ENCODE data around the gene NFIX.

The NFIX gene

DNA sequence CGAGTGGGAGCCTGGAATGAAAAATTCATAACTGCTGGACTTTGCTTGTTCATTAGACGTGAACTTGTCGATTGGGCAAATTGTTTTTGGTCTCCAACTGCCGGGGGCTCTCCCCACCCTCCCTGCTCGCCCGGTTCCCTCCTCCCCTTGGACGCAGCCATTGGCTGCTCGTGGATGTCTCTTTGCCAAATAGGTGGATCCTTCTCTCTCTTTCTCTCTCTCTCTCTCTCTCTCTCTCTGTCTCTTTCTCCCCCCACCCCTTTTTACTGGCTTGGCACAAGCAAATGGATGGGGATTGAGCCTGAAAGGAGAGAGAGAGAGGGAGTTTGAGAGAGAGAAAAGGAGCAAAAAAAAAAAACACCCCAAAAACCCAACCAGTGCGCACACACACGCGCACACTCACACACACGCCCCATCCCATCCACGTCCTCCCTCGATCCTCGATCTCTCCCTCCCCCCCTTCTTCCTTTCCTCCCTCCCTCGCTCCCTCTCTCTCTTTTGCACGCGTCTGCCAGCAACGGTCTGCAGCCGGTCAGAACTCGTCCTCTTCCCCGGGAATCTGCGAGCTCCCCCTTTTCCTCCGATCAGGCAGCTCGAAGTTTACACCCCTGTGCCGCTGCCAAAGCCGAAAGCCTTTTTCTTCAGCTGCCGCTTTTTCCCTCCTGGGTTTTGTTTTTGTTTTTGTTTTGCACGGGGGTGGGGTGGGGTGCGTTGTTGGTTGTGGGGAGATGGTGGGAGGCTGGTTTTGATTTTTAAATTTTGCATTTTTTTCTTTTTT is 27.8 kb downstream of the NFIX start:
- peaks cover 100% of the 10 kb centered on the region for H3K27me3 ChIP-seq (ENCODE audit: insufficient read depth, low read length)
- peak overlapping the region; percentile 15; the same call in 1 of the 2 replicates for H3K4me3 ChIP-seq (ENCODE audit: low read length)
- no peaks in the 10 kb centered on the region for H3K36me3 ChIP-seq (ENCODE audit: insufficient read depth, low read depth, low read length)
- peaks cover 18% of the 10 kb centered on the region for H3K4me1 ChIP-seq (ENCODE audit: insufficient read depth, low read length)
- no peaks in the 10 kb centered on the region; the same call in 1 of the 2 replicates for H3K9me3 ChIP-seq (ENCODE audit: insufficient read depth, low read depth, low read length)
- H3K9ac ChIP-seq (ENCODE audit: low read depth, low read length): no peak overlapping the region
- no peak overlapping the region for H3K27ac ChIP-seq (ENCODE audit: low read length)

DNA sequence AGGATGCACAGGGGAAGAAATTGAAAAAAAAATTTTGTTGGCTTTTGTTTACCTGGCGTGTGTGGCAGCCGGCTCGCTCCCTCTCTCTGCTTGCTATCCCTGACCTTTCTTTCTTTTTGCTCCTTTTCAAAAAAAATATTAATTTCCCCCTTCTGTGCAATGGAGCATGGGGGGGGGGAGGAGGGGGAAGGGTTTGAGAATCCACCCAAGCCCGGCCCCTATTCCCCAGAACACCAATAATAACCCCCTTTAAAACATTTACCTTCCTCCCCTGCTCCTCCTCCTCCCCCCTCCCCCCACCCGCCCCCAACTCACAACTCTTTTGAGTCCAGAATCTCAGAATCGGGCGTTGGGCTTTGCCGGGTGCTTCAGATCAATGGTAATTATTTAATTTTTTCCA is 28.4 kb downstream of the NFIX start:
- Histone ChIP-seq H3K27me3 (ENCODE audit: insufficient read depth, low read length) (peaks cover 100% of the 10 kb centered on the region), H3K9ac (ENCODE audit: low read depth, low read length) (no peak overlapping the region), H3K36me3 (ENCODE audit: insufficient read depth, low read depth, low read length) (no peaks in the 10 kb centered on the region), H3K9me3 (ENCODE audit: insufficient read depth, low read depth, low read length) (no peaks in the 10 kb centered on the region; the same call in 1 of the 2 replicates), H3K4me1 (ENCODE audit: insufficient read depth, low read length) (peaks cover 15% of the 10 kb centered on the region), H3K27ac (ENCODE audit: low read length) (no peak overlapping the region), H3K4me3 (ENCODE audit: low read length) (peak overlapping the region; percentile 15; the same call in 1 of the 2 replicates)

DNA sequence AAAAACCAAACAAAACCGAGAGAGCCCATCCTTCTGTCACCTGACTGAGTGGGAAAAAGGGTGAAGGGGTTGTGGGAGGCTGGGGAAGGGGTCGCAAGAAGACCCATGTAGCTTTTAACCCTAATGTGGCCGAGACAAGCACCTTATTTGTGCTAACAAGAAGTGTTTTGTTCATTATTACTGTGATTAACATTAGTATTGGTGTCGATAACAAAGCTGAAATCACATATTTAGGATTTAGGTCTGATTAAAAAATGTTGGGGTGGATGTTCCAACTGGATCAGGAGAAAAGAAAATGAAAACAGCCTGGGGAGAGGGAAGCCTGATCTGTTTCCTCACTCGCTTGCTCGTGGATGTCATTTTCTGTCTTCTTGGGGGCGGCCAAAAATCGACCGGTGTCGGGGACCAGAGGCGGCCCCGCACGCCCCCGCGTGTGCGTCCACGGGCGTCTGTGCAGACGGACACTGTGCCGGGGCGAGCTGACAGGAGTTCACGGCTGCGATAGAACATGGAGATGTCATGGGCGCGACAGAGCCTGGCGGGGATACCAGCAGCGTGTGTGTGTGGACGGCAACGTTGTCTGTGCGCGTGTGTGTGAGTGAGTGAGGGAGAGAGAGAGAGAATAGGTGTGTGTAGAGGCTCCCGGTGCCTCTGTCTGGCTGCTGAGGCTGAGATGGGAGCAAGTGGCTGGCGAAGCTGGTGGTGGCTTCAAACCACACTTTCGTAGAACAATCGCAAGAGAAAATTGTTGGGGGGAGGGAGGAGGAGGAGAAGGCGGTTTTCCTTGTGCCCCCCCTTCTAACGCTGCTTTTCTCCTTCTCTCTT is 29.1 kb downstream of the NFIX start:
- H3K27ac ChIP-seq (ENCODE audit: low read length): no peak overlapping the region
- peaks cover 100% of the 10 kb centered on the region for H3K27me3 ChIP-seq (ENCODE audit: insufficient read depth, low read length)
- no peak overlapping the region for H3K4me3 ChIP-seq (ENCODE audit: low read length)
- H3K9me3 ChIP-seq (ENCODE audit: insufficient read depth, low read depth, low read length): no peaks in the 10 kb centered on the region; the same call in 1 of the 2 replicates
- no peak overlapping the region for H3K9ac ChIP-seq (ENCODE audit: low read depth, low read length)
- H3K4me1 ChIP-seq (ENCODE audit: insufficient read depth, low read length): peaks cover 14% of the 10 kb centered on the region
- no peaks in the 10 kb centered on the region for H3K36me3 ChIP-seq (ENCODE audit: insufficient read depth, low read depth, low read length)

DNA sequence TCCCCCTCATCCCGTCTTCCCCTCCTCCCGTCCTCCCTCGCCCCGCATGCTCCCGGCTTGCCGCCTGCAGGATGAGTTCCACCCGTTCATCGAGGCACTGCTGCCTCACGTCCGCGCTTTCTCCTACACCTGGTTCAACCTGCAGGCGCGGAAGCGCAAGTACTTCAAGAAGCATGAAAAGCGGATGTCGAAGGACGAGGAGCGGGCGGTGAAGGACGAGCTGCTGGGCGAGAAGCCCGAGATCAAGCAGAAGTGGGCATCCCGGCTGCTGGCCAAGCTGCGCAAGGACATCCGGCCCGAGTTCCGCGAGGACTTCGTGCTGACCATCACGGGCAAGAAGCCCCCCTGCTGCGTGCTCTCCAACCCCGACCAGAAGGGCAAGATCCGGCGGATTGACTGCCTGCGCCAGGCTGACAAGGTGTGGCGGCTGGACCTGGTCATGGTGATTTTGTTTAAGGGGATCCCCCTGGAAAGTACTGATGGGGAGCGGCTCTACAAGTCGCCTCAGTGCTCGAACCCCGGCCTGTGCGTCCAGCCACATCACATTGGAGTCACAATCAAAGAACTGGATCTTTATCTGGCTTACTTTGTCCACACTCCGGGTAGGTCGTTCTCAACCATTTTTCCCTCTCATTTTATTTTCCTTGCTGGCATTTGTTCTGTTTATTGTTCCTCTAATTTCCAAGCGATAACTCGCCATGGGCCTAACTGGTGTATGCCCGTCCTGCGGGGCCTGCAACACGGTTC is 29.8 kb downstream of the NFIX start:
- Histone ChIP-seq H3K4me1 (ENCODE audit: insufficient read depth, low read length) (peaks cover 7% of the 10 kb centered on the region), H3K9ac (ENCODE audit: low read depth, low read length) (no peak overlapping the region), H3K4me3 (ENCODE audit: low read length) (no peak overlapping the region), H3K27ac (ENCODE audit: low read length) (no peak overlapping the region), H3K36me3 (ENCODE audit: insufficient read depth, low read depth, low read length) (no peaks in the 10 kb centered on the region), H3K27me3 (ENCODE audit: insufficient read depth, low read length) (peaks cover 100% of the 10 kb centered on the region), H3K9me3 (ENCODE audit: insufficient read depth, low read depth, low read length) (no peaks in the 10 kb centered on the region; the same call in 1 of the 2 replicates)

DNA sequence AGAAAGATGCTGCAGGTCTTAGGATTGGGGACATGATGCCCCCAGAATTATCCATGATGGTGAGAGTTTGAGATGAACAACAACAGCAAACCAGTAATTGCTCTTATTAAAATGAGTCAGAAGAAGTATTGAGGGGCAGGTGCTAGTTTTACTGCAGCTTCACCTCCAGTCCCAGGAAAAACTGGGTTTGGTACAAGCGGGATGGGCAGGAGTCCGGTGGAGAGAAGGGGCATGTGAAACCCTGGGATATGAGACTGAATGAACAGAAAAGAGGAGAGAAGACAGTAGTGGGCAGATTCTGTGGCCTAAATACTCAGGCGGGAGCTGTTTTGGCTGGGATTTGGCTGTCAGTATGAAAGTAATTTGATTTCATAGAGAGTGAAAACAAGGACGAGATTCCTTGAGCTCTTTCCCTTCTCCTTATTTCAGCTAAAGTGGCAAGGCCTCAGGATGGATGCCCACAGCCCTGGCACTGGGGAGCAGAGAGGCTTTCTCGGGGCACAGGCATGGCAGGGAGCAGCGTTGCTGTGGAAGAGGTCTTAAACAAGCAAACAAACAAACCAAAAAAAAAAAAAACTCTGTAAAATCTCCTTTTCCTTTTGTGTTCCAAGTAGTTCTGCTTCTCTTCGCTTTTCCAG is 30.7 kb downstream of the NFIX start:
- H3K27ac ChIP-seq (ENCODE audit: low read length): no peak overlapping the region
- H3K9ac ChIP-seq (ENCODE audit: low read depth, low read length): no peak overlapping the region
- H3K27me3 ChIP-seq (ENCODE audit: insufficient read depth, low read length): peaks cover 100% of the 10 kb centered on the region
- peaks cover under 1% of the 10 kb centered on the region; the same call in 1 of the 2 replicates for H3K4me1 ChIP-seq (ENCODE audit: insufficient read depth, low read length)
- H3K4me3 ChIP-seq (ENCODE audit: low read length): no peak overlapping the region
- H3K9me3 ChIP-seq (ENCODE audit: insufficient read depth, low read depth, low read length): no peaks in the 10 kb centered on the region; the same call in 1 of the 2 replicates
- no peaks in the 10 kb centered on the region for H3K36me3 ChIP-seq (ENCODE audit: insufficient read depth, low read depth, low read length)

DNA sequence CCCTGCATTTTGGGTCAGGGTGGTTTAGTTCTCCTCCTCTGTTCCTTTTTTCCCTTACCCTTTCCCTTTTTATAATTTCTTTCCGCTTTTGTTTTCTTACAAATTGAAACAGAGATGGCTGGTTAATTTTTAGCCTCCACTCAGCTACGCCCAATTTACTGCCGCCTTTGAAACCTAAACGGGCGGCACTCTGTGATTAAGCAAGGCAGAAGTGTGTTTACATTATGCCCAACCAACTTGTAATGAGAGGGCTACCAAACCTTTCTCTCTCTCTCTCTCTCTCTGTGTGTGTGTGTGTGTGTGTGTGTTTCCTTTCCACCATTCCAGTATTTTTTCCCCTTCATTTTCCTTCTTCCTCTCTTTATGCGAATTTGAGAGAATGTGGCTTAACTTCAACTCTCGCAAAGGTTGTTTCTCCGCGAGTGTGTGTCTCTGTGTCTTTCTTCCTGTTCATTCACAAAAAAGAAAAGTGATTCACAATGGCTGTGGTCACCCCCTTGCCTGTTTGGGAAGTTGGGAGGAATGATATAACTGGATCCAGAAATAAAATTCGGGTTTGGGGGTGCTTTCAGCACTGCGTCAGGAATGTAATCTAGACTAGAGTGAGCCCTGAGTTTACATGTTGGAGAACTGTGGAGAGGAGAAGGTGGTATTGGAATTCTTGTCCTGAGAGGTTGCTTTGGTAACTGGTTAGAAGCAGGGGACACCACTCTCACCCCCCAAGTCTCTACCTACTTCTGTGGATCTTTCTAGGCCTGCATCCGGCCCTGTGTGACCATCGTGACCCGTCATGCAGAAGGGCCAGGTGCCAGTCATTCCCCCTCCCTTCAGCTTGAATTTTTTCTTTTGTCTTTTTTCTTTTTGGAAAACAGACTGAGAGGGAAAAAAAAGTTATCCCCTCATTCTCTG is 31.4 kb downstream of the NFIX start:
- Histone ChIP-seq H3K27me3 (ENCODE audit: insufficient read depth, low read length) (peaks cover 100% of the 10 kb centered on the region), H3K4me1 (ENCODE audit: insufficient read depth, low read length) (no peaks in the 10 kb centered on the region), H3K4me3 (ENCODE audit: low read length) (no peak overlapping the region), H3K27ac (ENCODE audit: low read length) (no peak overlapping the region), H3K9ac (ENCODE audit: low read depth, low read length) (no peak overlapping the region), H3K36me3 (ENCODE audit: insufficient read depth, low read depth, low read length) (no peaks in the 10 kb centered on the region), H3K9me3 (ENCODE audit: insufficient read depth, low read depth, low read length) (no peaks in the 10 kb centered on the region; the same call in 1 of the 2 replicates)

DNA sequence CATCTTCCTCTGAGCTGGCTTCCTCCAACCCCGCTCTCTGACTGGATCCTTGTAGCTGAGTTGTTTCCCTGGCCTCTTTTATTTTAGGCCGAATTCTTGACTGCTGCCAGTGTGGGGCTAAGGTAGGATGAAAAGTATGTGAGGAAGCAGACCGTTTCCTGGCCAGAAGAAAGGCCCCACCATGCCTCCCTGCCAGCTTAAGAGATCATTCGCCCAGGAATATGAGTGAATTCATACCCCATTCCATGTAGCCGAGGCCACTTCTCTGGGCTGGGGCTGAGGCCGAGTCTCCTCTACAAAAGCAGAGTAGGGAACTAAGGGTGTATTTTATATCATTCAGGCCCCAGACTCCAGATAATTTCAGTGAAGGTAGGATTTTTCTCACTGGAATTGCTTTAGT is 32.3 kb downstream of the NFIX start:
- H3K27me3 ChIP-seq (ENCODE audit: insufficient read depth, low read length): peaks cover 100% of the 10 kb centered on the region
- no peak overlapping the region for H3K9ac ChIP-seq (ENCODE audit: low read depth, low read length)
- H3K4me1 ChIP-seq (ENCODE audit: insufficient read depth, low read length): no peaks in the 10 kb centered on the region
- no peak overlapping the region for H3K4me3 ChIP-seq (ENCODE audit: low read length)
- no peaks in the 10 kb centered on the region for H3K36me3 ChIP-seq (ENCODE audit: insufficient read depth, low read depth, low read length)
- H3K27ac ChIP-seq (ENCODE audit: low read length): no peak overlapping the region
- no peaks in the 10 kb centered on the region; the same call in 1 of the 2 replicates for H3K9me3 ChIP-seq (ENCODE audit: insufficient read depth, low read depth, low read length)

DNA sequence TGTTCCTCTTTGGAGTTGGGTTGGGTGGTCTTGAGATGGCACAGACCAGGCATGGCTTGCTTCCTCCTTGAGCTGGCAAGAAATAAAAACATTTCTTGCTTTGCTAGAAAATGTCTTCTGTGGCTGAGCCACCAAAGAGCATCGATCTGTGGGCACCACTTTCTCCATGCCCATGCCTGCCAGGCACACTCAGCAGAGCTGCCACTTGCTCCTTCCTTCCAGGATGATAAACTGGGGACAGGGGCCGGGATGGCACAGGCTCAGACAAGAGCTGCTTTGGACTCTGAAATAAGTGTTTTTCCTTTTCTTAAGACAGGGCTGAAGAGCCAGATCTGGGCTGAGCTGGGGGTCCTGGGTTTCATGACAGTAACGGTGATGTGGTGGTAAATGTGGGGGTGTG is 32.8 kb downstream of the NFIX start:
- Histone ChIP-seq H3K36me3 (ENCODE audit: insufficient read depth, low read depth, low read length) (no peaks in the 10 kb centered on the region), H3K9ac (ENCODE audit: low read depth, low read length) (no peak overlapping the region), H3K4me1 (ENCODE audit: insufficient read depth, low read length) (no peaks in the 10 kb centered on the region), H3K9me3 (ENCODE audit: insufficient read depth, low read depth, low read length) (no peaks in the 10 kb centered on the region; the same call in 1 of the 2 replicates), H3K27me3 (ENCODE audit: insufficient read depth, low read length) (peaks cover 100% of the 10 kb centered on the region), H3K4me3 (ENCODE audit: low read length) (no peak overlapping the region), H3K27ac (ENCODE audit: low read length) (no peak overlapping the region)

DNA sequence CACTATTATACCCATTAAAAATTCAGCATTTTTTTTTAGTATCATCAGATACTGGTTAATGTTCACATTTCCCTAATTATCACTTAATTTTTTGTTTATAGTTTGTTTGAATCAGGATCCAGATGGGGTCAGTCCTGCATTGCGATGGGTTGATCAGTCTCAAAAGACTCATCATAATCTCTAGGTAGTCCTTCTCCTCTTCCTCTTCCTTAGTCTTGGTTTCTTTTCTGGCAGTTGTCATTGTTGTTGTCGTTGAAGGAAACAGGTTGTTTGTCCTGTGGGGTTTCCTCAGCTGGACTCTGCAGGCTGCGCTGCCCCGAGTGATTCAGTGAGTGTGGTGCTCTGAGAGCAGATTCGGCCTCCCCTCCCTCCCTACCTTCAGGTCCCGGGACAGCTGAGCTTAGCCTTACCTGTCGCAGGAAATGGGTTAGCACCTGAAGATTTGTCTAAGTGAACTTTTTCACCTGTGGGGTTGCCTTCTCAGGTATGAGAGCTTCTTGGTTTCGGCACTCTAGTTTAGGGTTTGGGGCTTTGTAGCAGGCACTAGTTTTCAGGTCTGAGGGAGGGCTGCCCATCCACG is 34.1 kb downstream of the NFIX start:
- Histone ChIP-seq H3K27ac (ENCODE audit: low read length) (no peak overlapping the region), H3K4me3 (ENCODE audit: low read length) (no peak overlapping the region), H3K36me3 (ENCODE audit: insufficient read depth, low read depth, low read length) (no peaks in the 10 kb centered on the region), H3K9ac (ENCODE audit: low read depth, low read length) (no peak overlapping the region), H3K9me3 (ENCODE audit: insufficient read depth, low read depth, low read length) (no peaks in the 10 kb centered on the region; the same call in 1 of the 2 replicates), H3K4me1 (ENCODE audit: insufficient read depth, low read length) (no peaks in the 10 kb centered on the region), H3K27me3 (ENCODE audit: insufficient read depth, low read length) (peaks cover 100% of the 10 kb centered on the region)

DNA sequence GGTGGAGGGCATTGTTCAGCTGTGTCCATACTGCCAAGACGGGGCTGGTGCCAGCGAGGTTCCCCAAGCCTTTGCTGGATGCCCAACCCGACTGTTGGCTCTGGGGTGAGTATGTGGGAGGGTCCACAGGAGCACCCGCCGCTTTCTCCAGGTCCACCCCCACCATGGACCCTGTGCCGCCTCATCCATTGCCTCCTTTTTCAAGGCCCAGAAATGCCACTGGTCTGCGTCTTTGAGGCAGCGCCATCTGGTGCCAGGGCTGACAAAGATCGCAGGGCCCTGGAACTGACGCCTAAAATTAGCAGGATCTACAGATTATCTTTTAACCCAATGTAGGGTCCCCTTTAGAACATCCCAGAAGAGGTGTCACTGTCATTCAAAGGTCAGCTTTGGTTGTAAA is 34.6 kb downstream of the NFIX start:
- no peak overlapping the region for H3K27ac ChIP-seq (ENCODE audit: low read length)
- H3K9me3 ChIP-seq (ENCODE audit: insufficient read depth, low read depth, low read length): no peaks in the 10 kb centered on the region; the same call in 1 of the 2 replicates
- no peaks in the 10 kb centered on the region for H3K4me1 ChIP-seq (ENCODE audit: insufficient read depth, low read length)
- no peak overlapping the region for H3K9ac ChIP-seq (ENCODE audit: low read depth, low read length)
- peaks cover 100% of the 10 kb centered on the region for H3K27me3 ChIP-seq (ENCODE audit: insufficient read depth, low read length)
- no peaks in the 10 kb centered on the region for H3K36me3 ChIP-seq (ENCODE audit: insufficient read depth, low read depth, low read length)
- no peak overlapping the region for H3K4me3 ChIP-seq (ENCODE audit: low read length)

All from iPS-20b (cell line).